Activated gamma-delta T cell treated with anti-CD3 and anti-CD28 coated beads, Interleukin-2, amount 50 U/mL, for 16 hours (primary cell): Measurements from ENCODE around the gene PALLD.

ENCODE experiments used
- DNase-seq: peaks from one replicate; pipeline ENCODE4 v3.0.0-alpha.2; 2020; ENCODE audit warnings: low read depth

The PALLD gene

GRCh38 chr4:168734703-168735678 lies 238.1 kb downstream of the PALLD start:
- DNase-seq = no peak

- DNase-seq = no peak
Measured at GRCh38 chr4:168735735-168736134, 238.9 kb downstream of the PALLD start.

GRCh38 chr4:168736860-168737805 lies 240.3 kb downstream of the PALLD start:
- DNase-seq = no peak

GRCh38 chr4:168737806-168738172 lies 240.9 kb downstream of the PALLD start:
- no peak for DNase-seq

GRCh38 chr4:168739886-168740285 lies 243.0 kb downstream of the PALLD start:
- DNase-seq = no peak

GRCh38 chr4:168740691-168741090 lies 243.8 kb downstream of the PALLD start:
- DNase-seq = no peak

- DNase-seq = no peak
Measured at GRCh38 chr4:168741281-168742173, 244.7 kb downstream of the PALLD start.

- no peak for DNase-seq
Measured at GRCh38 chr4:168743131-168743530, 246.3 kb downstream of the PALLD start.

GRCh38 chr4:168743601-168744000 lies 246.7 kb downstream of the PALLD start:
- DNase-seq = no peak

- DNase-seq = no peak
Measured at GRCh38 chr4:168744021-168744420, 247.2 kb downstream of the PALLD start.

GRCh38 chr4:168748807-168749206 lies 252.0 kb downstream of the PALLD start:
- DNase-seq = no peak

GRCh38 chr4:168751263-168752225 lies 254.7 kb downstream of the PALLD start:
- no peak for DNase-seq

- DNase-seq = no peak
Measured at GRCh38 chr4:168755598-168756477, 259.0 kb downstream of the PALLD start.

GRCh38 chr4:168757500-168757899 lies 260.6 kb downstream of the PALLD start:
- DNase-seq = no peak

GRCh38 chr4:168758351-168758876 lies 261.6 kb downstream of the PALLD start:
- no peak for DNase-seq

GRCh38 chr4:168759321-168759720 lies 262.5 kb downstream of the PALLD start:
- DNase-seq = no peak

GRCh38 chr4:168759959-168760527 lies 263.2 kb downstream of the PALLD start:
- DNase-seq = no peak

- DNase-seq = no peak
Measured at GRCh38 chr4:168761066-168761465, 264.2 kb downstream of the PALLD start.

- DNase-seq = no peak
Measured at GRCh38 chr4:168765322-168765721, 268.5 kb downstream of the PALLD start.
